Measurements from ENCODE around the gene NANOS3. TPM values are rescaled to one million over a fixed set of nuclear protein-coding genes. Genes with fewer than 3 reads are reported as not detected.

NANOS3 gene
- total and polyA plus RNA-seq, 9 of the 15 experiments (the other 6 are each of a cell fraction or from before 2014, with no cell fraction given): not detected

DNA sequence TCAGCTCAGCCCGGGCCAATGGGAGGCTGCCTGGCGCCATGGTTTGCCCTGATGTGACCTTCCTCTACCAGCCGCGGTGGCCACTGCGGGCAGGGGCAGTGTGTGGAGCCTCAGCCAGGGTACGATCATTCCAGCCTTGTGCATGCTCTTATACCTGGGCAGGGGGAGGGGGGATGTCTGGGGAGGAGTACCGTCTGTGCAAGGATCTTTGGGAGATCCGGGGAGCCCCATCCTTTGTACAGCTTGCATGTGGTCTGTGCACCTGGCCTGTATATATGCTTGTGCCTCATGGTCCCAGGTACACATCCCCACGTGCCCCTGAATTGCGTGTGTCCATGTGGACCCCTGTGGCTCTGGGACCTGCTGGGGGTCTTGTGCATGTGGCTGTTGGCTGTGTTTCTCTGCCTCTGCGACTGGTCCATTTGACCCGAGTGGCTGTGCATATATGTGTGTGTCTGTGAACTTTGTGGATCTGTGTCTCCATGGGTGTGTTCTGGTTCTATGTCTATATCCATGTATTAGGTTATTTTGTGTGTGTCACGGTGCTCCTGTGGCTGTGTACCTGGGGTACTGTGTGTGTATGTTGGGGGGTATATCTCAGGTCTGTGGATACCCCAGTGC, 12.8 kb upstream of the NANOS3 start:
- no peaks in the 10 kb centered on the region for H3K79me2 ChIP-seq (ENCODE audit: control insufficient read depth, insufficient read depth, low read length)
- ChIA-PET CTCF (ENCODE audit: low intra/inter-chr PET ratio) (interaction anchor here (0.9 kb wide), 1 partner anchor 83 kb away, joined by 3 read pairs; no protein-coding TSS in a partner anchor), POLR2A (interaction anchor here (0.6 to 0.7 kb wide), 2 partner anchors 24 to 206 kb away, joined by 3 read pairs; no protein-coding TSS in a partner anchor)
- intact Hi-C loops (cut with micrococcal nuclease) (loop anchor here (5.0 kb wide), 1 partner anchor 37 kb away; no protein-coding TSS in a partner anchor), in situ Hi-C loops (cut with MboI) (loop anchor here (5.0 kb wide), 2 partner anchors 77 to 257 kb away; no protein-coding TSS in a partner anchor)
- no peaks in the 10 kb centered on the region for H3K9me1 ChIP-seq (ENCODE audit: control insufficient read depth, insufficient read depth, low read length)
- H3K4me3 ChIP-seq: no peak overlapping the region
- no TSS peak for BruUV-seq (replicated peaks)
- no peak overlapping the region for H3K4me2 ChIP-seq (ENCODE audit: insufficient read depth, low read length)
- no peaks in the 10 kb centered on the region for H3K36me3 ChIP-seq (ENCODE audit: control insufficient read depth, insufficient read depth, low read length)
- H3K4me1 ChIP-seq (replicated peaks in 1 of 2; ENCODE audit: control insufficient read depth in 2 of 2, insufficient read depth in 2 of 2, low read length in 2 of 2): peaks cover 6 to 27% of the 10 kb centered on the region in 2 experiments; a peak in 3 of 5 replicates
- no peak for FAIRE-seq
- H3K27me3 ChIP-seq (ENCODE audit: control insufficient read depth in 2 of 2, insufficient read depth in 2 of 2, low read length in 2 of 2): peaks cover 14 to 25% of the 10 kb centered on the region in 2 experiments; a peak in 4 of 5 replicates
- DNase-seq (ENCODE audit: extremely low read depth in 1 of 4, low spot score in 3 of 4): no peak
- H4K20me1 ChIP-seq (replicated peaks; ENCODE audit: control insufficient read depth, insufficient read depth, low read length): peaks cover 5% of the 10 kb centered on the region; the same call in 1 of the 2 replicates
- H3K9ac ChIP-seq (ENCODE audit: insufficient read depth in 1 of 2, low read depth in 2 of 2, low read length in 2 of 2): no peak overlapping the region
- no peak overlapping the region for H2AFZ ChIP-seq (ENCODE audit: low read depth, low read length)
- WGBS (ENCODE audit: insufficient coverage, low coverage, missing lambda C conversion rate): 14% methylated on average over 12 of the region's 13 CpGs
- no peak for ATAC-seq
- no peak overlapping the region for H3K27ac ChIP-seq (ENCODE audit: extremely low read depth, low read depth, low read length)
- no peaks in the 10 kb centered on the region; the same call in 1 of the 2 replicates for H3K9me3 ChIP-seq (replicated peaks; ENCODE audit: control insufficient read depth, insufficient read depth, low read depth, low read length)
- TF ChIP-seq NUFIP1 (IDR thresholded peaks at IDR 0.05; ENCODE audit: partially characterized antibody) (no peak), ADNP (tag; IDR thresholded peaks at IDR 0.05) (no peak), NCOR1 (IDR thresholded peaks at IDR 0.05) (no peak), SFPQ (IDR thresholded peaks at IDR 0.05; ENCODE audit: low read depth, low read length) (no peak), CSDE1 (IDR thresholded peaks at IDR 0.05) (no peak), YBX1 (IDR thresholded peaks at IDR 0.05) (no peak), HMG20A (CRISPR knock-in tag; conservative IDR thresholded peaks at IDR 0.05) (no peak), USF1 (CRISPR knock-in tag; IDR thresholded peaks at IDR 0.05) (no peak)
- TF ChIP-seq, protein P1, sequence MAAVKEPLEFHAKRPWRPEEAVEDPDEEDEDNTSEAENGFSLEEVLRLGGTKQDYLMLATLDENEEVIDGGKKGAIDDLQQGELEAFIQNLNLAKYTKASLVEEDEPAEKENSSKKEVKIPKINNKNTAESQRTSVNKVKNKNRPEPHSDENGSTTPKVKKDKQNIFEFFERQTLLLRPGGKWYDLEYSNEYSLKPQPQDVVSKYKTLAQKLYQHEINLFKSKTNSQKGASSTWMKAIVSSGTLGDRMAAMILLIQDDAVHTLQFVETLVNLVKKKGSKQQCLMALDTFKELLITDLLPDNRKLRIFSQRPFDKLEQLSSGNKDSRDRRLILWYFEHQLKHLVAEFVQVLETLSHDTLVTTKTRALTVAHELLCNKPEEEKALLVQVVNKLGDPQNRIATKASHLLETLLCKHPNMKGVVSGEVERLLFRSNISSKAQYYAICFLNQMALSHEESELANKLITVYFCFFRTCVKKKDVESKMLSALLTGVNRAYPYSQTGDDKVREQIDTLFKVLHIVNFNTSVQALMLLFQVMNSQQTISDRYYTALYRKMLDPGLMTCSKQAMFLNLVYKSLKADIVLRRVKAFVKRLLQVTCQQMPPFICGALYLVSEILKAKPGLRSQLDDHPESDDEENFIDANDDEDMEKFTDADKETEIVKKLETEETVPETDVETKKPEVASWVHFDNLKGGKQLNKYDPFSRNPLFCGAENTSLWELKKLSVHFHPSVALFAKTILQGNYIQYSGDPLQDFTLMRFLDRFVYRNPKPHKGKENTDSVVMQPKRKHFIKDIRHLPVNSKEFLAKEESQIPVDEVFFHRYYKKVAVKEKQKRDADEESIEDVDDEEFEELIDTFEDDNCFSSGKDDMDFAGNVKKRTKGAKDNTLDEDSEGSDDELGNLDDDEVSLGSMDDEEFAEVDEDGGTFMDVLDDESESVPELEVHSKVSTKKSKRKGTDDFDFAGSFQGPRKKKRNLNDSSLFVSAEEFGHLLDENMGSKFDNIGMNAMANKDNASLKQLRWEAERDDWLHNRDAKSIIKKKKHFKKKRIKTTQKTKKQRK (IDR thresholded peaks at IDR 0.05; ENCODE audit: borderline replicate concordance, low read depth, low read length): no peak
- TF ChIP-seq, protein P2, sequence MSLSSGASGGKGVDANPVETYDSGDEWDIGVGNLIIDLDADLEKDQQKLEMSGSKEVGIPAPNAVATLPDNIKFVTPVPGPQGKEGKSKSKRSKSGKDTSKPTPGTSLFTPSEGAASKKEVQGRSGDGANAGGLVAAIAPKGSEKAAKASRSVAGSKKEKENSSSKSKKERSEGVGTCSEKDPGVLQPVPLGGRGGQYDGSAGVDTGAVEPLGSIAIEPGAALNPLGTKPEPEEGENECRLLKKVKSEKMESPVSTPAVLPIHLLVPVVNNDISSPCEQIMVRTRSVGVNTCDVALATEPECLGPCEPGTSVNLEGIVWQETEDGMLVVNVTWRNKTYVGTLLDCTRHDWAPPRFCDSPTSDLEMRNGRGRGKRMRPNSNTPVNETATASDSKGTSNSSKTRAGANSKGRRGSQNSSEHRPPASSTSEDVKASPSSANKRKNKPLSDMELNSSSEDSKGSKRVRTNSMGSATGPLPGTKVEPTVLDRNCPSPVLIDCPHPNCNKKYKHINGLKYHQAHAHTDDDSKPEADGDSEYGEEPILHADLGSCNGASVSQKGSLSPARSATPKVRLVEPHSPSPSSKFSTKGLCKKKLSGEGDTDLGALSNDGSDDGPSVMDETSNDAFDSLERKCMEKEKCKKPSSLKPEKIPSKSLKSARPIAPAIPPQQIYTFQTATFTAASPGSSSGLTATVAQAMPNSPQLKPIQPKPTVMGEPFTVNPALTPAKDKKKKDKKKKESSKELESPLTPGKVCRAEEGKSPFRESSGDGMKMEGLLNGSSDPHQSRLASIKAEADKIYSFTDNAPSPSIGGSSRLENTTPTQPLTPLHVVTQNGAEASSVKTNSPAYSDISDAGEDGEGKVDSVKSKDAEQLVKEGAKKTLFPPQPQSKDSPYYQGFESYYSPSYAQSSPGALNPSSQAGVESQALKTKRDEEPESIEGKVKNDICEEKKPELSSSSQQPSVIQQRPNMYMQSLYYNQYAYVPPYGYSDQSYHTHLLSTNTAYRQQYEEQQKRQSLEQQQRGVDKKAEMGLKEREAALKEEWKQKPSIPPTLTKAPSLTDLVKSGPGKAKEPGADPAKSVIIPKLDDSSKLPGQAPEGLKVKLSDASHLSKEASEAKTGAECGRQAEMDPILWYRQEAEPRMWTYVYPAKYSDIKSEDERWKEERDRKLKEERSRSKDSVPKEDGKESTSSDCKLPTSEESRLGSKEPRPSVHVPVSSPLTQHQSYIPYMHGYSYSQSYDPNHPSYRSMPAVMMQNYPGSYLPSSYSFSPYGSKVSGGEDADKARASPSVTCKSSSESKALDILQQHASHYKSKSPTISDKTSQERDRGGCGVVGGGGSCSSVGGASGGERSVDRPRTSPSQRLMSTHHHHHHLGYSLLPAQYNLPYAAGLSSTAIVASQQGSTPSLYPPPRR (CRISPR knock-in tag; IDR thresholded peaks at IDR 0.05; ENCODE audit: borderline replicate concordance): no peak
